PC-3 (cell line): ENCODE results near the gene APH1B. TPM values are rescaled to one million over a fixed set of nuclear protein-coding genes. Genes with fewer than 3 reads are reported as not detected.

ENCODE experiments used
- total RNA-seq: library from RNA; depleted of rRNA; stranded (reverse); fragments of >200 nt; gene quantifications from 2 replicates; pipeline ENCODE4 v1.2.3, GENCODE V29; 2014; rRNA removed

Gene APH1B
- total RNA-seq, 1 experiment from 2014 or later = 2.8 TPM

Other genes starting within 250 kb of the APH1B start
- gene TPM1, start 234.9 kb upstream of the APH1B start, total RNA-seq = 127 and 156 TPM in 2 replicates
- 9.2 and 11.2 TPM in 2 replicates for gene LACTB, start 155.7 kb upstream of the APH1B start, total RNA-seq
- 33.9 and 48.5 TPM in 2 replicates for gene RPS27L, start 120.1 kb upstream of the APH1B start, total RNA-seq
- 6.2 and 8.5 TPM in 2 replicates for gene RAB8B, start 88.0 kb upstream of the APH1B start, total RNA-seq
- gene CA12, start 104.2 kb downstream of the APH1B start, total RNA-seq = 19.8 and 25.3 TPM in 2 replicates
- 26.9 and 27.3 TPM in 2 replicates for gene USP3, start 227.0 kb downstream of the APH1B start, total RNA-seq